ENCODE results near the gene ASCC1.
A peak's percentile ranks its signal among the peaks of the same experiment; 100 is the strongest.

Gene ASCC1

GRCh38 chr10:72062832-72063702 is 153.0 kb downstream of the ASCC1 start:
- no peak for DNase-seq

- DNase-seq, result no peak
Observed at GRCh38 chr10:72062382-72062781, 153.7 kb downstream of the ASCC1 start.

GRCh38 chr10:72061930-72062329 is 154.1 kb downstream of the ASCC1 start:
- no peak for DNase-seq

GRCh38 chr10:72061491-72061890 is 154.6 kb downstream of the ASCC1 start:
- no peak for DNase-seq

GRCh38 chr10:72059843-72060822 is 155.9 kb downstream of the ASCC1 start:
- no peak for DNase-seq

GRCh38 chr10:72058989-72059842 is 156.9 kb downstream of the ASCC1 start:
- no peak for DNase-seq

GRCh38 chr10:72058347-72058898 is 157.7 kb downstream of the ASCC1 start:
- DNase-seq, result no peak

- DNase-seq, result no peak
Observed at GRCh38 chr10:72056932-72057751, 158.9 kb downstream of the ASCC1 start.

- DNase-seq, result no peak
Observed at GRCh38 chr10:72056113-72056512, 160.0 kb downstream of the ASCC1 start.

GRCh38 chr10:72053690-72054089 is 162.4 kb downstream of the ASCC1 start:
- DNase-seq, result no peak

GRCh38 chr10:72050873-72051272 is 165.2 kb downstream of the ASCC1 start:
- DNase-seq, result no peak

- DNase-seq, result no peak
Observed at GRCh38 chr10:72049969-72050781, 165.9 kb downstream of the ASCC1 start.

GRCh38 chr10:72049472-72049871 is 166.6 kb downstream of the ASCC1 start:
- no peak for DNase-seq

- peak; percentile 72 to 78 for DNase-seq
Observed at GRCh38 chr10:72048450-72049124, 167.5 kb downstream of the ASCC1 start.

Data from bone marrow (tissue), 2 donors.